LNCaP clone FGC (cell line): ENCODE measurements around the gene DDR2.

ENCODE experiments used
- DNase-seq: peaks from one replicate; pipeline ENCODE4 v3.0.0-alpha.2; 2011; ENCODE audit warnings: low read depth
- H3K4me3 ChIP-seq: 2 replicates; pipeline ENCODE4 v1.5.1; 2011; ENCODE audit warnings: mild to moderate bottlenecking, low read depth, low read length, control low read depth
- TF ChIP-seq, protein P1 (sequence below): IDR thresholded peaks from 2 replicates; pipeline ENCODE4 v1.5.1; 2012; ENCODE audit warnings: mild to moderate bottlenecking; ENCODE audit not compliant: control insufficient read depth, insufficient read depth; ENCODE audit errors: extremely low read depth

Gene DDR2

DNA sequence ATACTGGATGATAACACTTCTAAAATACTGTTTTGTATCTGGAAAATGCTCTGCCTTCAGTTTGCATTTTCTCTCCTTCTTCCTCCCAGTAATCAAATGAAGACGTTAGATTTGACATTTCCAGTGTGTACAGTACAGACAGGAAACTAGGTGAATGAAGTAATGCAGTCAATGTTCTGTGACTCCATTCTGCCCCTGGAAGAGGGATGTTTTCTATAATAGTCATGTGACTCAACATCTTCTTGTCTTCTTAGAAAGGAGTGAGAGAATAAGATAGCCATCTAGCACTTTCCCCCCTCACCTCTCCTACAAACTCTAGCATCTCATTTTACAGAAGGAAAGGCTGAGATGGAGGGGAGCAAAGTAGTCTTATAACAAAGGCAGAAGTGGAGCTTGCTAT, 77.6 kb downstream of the DDR2 start:
- DNase-seq = no peak
- no peak overlapping the region for H3K4me3 ChIP-seq
- TF ChIP-seq, protein P1, sequence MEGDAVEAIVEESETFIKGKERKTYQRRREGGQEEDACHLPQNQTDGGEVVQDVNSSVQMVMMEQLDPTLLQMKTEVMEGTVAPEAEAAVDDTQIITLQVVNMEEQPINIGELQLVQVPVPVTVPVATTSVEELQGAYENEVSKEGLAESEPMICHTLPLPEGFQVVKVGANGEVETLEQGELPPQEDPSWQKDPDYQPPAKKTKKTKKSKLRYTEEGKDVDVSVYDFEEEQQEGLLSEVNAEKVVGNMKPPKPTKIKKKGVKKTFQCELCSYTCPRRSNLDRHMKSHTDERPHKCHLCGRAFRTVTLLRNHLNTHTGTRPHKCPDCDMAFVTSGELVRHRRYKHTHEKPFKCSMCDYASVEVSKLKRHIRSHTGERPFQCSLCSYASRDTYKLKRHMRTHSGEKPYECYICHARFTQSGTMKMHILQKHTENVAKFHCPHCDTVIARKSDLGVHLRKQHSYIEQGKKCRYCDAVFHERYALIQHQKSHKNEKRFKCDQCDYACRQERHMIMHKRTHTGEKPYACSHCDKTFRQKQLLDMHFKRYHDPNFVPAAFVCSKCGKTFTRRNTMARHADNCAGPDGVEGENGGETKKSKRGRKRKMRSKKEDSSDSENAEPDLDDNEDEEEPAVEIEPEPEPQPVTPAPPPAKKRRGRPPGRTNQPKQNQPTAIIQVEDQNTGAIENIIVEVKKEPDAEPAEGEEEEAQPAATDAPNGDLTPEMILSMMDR = no peak

DNA sequence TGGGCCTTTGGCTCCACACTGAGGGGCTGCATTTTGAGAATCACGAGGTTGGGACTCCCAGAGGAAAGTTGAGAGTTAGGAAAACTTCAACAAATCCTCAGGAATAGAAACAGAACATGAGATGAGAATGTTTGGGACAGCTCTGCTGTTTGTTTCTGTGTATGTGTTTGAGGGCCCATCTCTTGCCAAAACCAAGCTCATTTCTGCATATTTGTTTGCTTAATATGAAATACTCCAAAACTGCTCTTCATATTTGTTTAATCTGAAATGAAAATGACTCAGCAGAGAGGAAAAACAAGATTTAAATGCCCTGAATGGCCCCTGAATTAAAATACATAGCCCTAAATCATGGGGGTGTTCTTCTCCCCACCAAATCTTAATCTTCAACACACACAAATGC, 78.1 kb downstream of the DDR2 start:
- DNase-seq = peak; percentile 69
- no peak overlapping the region for H3K4me3 ChIP-seq
- TF ChIP-seq, protein P1 = no peak

DNA sequence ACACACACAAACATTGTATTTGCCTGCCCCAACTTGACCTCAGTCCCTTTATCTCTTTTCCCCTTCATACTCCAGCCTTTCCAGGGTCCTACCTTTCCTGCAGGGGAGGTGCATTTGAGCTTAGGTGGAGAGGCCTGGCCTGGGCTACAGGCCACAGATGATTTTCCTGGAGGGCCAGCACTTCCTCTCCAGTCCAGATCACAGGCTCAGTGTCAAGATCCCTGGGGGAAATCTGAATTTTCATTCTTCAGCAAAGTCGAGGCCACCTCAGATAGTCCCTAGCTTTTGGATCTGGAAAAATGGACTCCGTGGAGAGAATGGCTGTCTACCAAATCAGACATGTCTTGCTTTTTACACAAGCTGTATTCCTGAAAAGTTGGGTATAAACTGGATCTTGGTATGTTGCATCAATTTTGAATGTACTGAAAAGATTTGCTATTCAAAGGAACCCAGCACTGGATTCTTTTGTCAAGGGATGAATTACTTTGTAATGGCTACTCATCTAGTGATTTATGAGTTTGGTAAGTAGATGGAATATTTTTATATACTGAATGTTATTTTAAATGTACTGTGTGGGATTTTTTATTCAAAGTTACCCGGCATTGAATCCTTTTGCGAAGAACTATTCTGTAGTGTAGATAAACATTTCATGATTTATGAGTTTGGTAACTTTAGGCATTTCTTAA, 78.7 kb downstream of the DDR2 start:
- no peak for DNase-seq
- TF ChIP-seq, protein P1 = no peak

DNA sequence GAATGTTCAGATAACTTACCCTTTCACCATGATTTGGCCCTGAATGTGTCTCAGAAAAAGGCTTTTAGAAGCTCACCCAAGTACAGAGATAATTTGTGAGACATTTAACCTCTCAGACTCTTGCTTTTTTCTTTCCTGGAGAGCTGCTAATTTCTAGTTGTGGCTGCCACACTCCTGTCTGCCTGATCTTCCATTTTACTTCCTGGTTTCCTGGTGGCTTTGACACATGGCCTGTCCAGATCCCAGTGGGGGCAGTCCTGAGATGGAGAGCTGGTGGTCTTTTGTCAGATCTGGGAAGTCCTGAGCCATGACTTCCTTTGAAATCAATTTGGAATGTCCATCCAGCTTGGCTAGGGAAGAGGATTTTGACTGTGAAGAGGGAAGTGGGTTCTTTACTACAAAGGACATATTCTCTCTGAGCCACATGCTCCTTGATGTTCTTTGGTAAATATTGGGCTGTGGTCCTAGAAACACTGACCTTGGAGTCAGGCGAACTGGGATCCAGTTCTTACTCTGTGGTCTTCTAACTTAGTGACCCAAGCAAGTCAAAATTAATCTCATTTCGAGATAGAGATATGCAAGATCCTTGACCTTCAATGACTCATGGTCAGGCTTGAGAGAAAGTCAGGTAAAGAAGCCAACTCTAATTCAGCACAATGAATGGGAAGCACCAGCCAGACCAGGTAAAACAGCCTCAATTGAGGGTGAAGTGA, 80.2 kb downstream of the DDR2 start:
- no peak for DNase-seq
- TF ChIP-seq, protein P1 = no peak

More for the DNA sequence above, 78.7 kb downstream of the DDR2 start:
- H3K4me3 ChIP-seq = no peak overlapping the region

DNA sequence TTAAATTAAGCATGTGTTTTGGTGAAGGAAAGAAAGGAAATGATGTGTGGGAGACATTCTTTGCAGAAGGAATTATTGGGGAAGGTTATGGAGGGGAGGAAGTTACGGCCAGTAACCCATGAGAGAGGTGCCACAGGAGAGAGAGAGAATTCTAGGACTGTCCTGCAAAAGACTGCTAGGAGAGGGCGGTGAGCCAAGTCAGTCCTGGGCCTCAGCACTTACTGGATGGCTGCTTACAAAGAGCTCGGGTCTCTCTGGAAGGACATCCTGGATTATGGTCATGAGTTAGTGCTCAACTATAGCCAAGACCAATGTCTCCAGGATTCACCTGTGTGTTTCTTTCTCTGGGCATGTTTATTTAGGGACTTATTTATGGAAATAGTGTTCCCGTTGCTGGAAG, 83.9 kb downstream of the DDR2 start:
- H3K4me3 ChIP-seq = no peak overlapping the region
- TF ChIP-seq, protein P1 = no peak
- no peak for DNase-seq

More for the DNA sequence above, 80.2 kb downstream of the DDR2 start:
- no peak overlapping the region for H3K4me3 ChIP-seq

DNA sequence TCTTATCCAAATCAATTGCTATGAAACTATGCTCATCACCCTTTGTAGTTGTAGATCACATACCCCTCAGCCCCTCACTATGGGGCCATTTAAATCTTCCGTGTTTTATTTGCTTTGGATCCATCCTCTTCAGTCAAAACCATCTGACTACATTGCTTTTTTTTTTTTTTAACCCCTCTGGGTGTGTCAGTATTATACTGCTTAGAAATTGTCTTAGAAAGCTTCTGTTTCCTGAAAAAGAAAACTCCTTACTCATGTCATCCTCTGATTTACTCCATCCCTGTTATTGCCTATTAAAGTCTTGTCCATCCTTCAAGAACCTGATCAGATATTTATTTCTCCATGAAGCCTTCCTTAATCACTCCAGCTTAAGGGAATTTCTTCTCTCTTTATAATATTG, 84.3 kb downstream of the DDR2 start:
- H3K4me3 ChIP-seq = no peak overlapping the region

More for the DNA sequence above, 84.3 kb downstream of the DDR2 start:
- TF ChIP-seq, protein P1 = no peak
- DNase-seq = no peak
